ENCODE measurements around the gene KCNJ9. TPM values are rescaled to one million over a fixed set of nuclear protein-coding genes. Genes with fewer than 3 reads are reported as not detected.

Gene KCNJ9
- total RNA-seq, 1 experiment from 2014 or later = 0.09 TPM

- peak overlapping the region; percentile 72 for H3K4me2 ChIP-seq (ENCODE audit: insufficient read depth, insufficient read length, low read length)
Observed at GRCh38 chr1:160096274-160097116, 15.2 kb downstream of the KCNJ9 start.

More at GRCh38 chr1:160096274-160097116, 15.2 kb downstream of the KCNJ9 start:
- DNase-seq = no peak
- Histone ChIP-seq H3K27ac (ENCODE audit: insufficient read length, low read depth, low read length) (peak overlapping the region; percentile 49), H2BK5ac (ENCODE audit: insufficient read length, low read length) (no peak overlapping the region), H2AFZ (ENCODE audit: low read length) (no peak overlapping the region), H3K14ac (ENCODE audit: insufficient read depth, low read length) (peak overlapping the region; percentile 49; the same call in 1 of the 2 replicates), H3K4ac (ENCODE audit: low read depth, low read length) (no peak overlapping the region), H2BK15ac (ENCODE audit: low read depth, low read length) (no peak overlapping the region), H3K4me1 (ENCODE audit: insufficient read depth, low read length) (peaks cover 19% of the 10 kb centered on the region), H3K27me3 (ENCODE audit: insufficient read depth, low read length) (no peaks in the 10 kb centered on the region), H3K18ac (ENCODE audit: insufficient read length, low read depth, low read length) (peak overlapping the region; percentile 11), H3K23ac (ENCODE audit: insufficient read length, low read depth, low read length) (no peak overlapping the region), H3K23me2 (ENCODE audit: insufficient read length, low read depth, low read length, poor library complexity, severe bottlenecking) (peaks cover 12% of the 10 kb centered on the region), H3T11ph (ENCODE audit: low read length) (no peak overlapping the region), H2BK20ac (ENCODE audit: low read depth, low read length, poor library complexity, severe bottlenecking) (no peak overlapping the region), H3K56ac (ENCODE audit: insufficient read length, low read depth, low read length) (no peak overlapping the region), H2BK12ac (ENCODE audit: insufficient read length, low read depth, low read length) (no peak overlapping the region), H4K20me1 (ENCODE audit: control insufficient read depth, insufficient read depth, insufficient read length) (no peaks in the 10 kb centered on the region), H3K9me3 (ENCODE audit: control insufficient read depth, low read depth, low read length) (no peaks in the 10 kb centered on the region), H2BK120ac (ENCODE audit: low read depth, low read length, poor library complexity, severe bottlenecking) (no peak overlapping the region), H3K79me2 (ENCODE audit: insufficient read depth, low read length) (peaks cover 3% of the 10 kb centered on the region; the same call in 1 of the 2 replicates), H3K9ac (ENCODE audit: extremely low read depth, insufficient read length, low read length) (no peak overlapping the region), H4K8ac (replicated peaks; ENCODE audit: insufficient read length, low read depth, low read length) (no peak overlapping the region), H4K5ac (ENCODE audit: insufficient read length, low read depth, low read length) (no peak overlapping the region), H2AK5ac (ENCODE audit: insufficient read length, low read length) (no peak overlapping the region), H3K79me1 (ENCODE audit: insufficient read depth, low read depth, low read length, poor library complexity, severe bottlenecking) (no peaks in the 10 kb centered on the region), H4K91ac (ENCODE audit: insufficient read length, low read depth, low read length) (no peak overlapping the region)
- no CpG with 5 or more reads among the region's 4 CpGs for WGBS (ENCODE audit: extremely low coverage, insufficient read length, low lambda C conversion rate)
- TF ChIP-seq, protein P1, sequence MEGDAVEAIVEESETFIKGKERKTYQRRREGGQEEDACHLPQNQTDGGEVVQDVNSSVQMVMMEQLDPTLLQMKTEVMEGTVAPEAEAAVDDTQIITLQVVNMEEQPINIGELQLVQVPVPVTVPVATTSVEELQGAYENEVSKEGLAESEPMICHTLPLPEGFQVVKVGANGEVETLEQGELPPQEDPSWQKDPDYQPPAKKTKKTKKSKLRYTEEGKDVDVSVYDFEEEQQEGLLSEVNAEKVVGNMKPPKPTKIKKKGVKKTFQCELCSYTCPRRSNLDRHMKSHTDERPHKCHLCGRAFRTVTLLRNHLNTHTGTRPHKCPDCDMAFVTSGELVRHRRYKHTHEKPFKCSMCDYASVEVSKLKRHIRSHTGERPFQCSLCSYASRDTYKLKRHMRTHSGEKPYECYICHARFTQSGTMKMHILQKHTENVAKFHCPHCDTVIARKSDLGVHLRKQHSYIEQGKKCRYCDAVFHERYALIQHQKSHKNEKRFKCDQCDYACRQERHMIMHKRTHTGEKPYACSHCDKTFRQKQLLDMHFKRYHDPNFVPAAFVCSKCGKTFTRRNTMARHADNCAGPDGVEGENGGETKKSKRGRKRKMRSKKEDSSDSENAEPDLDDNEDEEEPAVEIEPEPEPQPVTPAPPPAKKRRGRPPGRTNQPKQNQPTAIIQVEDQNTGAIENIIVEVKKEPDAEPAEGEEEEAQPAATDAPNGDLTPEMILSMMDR (conservative IDR thresholded peaks at IDR 0.05) = no peak
- H3K4me1 Mint-ChIP-seq = peaks cover 44 to 47% of the 10 kb centered on the region in 2 experiments
- H3K4me3 Mint-ChIP-seq = peak overlapping the region; percentile 75 to 87
- peak overlapping the region; percentile 80 to 93 (median 89) for H3K27ac Mint-ChIP-seq
- peaks cover 2% of the 10 kb centered on the region; the same call in 1 of the 2 replicates for H3K27me3 Mint-ChIP-seq (ENCODE audit: low read depth)
- no peaks in the 10 kb centered on the region for H3K9me3 Mint-ChIP-seq
- H3K36me3 Mint-ChIP-seq (ENCODE audit: insufficient read depth in 1 of 3, low read depth in 3 of 3) = peaks cover 6 to 27% (median 24%) of the 10 kb centered on the region in 3 experiments; a peak in 6 of 7 replicates
